Measurements from ENCODE around the gene DICER1. TPM values are rescaled to one million over a fixed set of nuclear protein-coding genes. Genes with fewer than 3 reads are reported as not detected.

Gene DICER1
- total and polyA plus RNA-seq, 2 experiments from 2014 or later = 20.0 to 111 TPM

- DNase-seq (ENCODE audit: low spot score) = no peak
- H3K79me2 ChIP-seq = peaks cover 82% of the 10 kb centered on the region
- H3K27ac ChIP-seq = no peak overlapping the region
- H3K4me3 ChIP-seq = no peak overlapping the region
- H2AFZ ChIP-seq = no peak overlapping the region
- no peaks in the 10 kb centered on the region for H3K9me2 ChIP-seq (replicated peaks; ENCODE audit: insufficient read depth)
- H3K36me3 ChIP-seq (replicated peaks; ENCODE audit: insufficient read depth, low read depth) = no peaks in the 10 kb centered on the region
- H3K4me2 ChIP-seq = no peak overlapping the region
- peaks cover 16% of the 10 kb centered on the region for H3K4me1 ChIP-seq (ENCODE audit: insufficient read depth)
- TF ChIP-seq CTCF (IDR thresholded peaks at IDR 0.05; ENCODE audit: poor library complexity) (no peak), EZH2phosphoT487 (IDR thresholded peaks at IDR 0.05; ENCODE audit: low read depth, severe bottlenecking, unreplicated experiment) (no peak), EZH2 (IDR thresholded peaks at IDR 0.05; ENCODE audit: borderline replicate concordance) (no peak)
- peaks cover 23% of the 10 kb centered on the region for H4K20me1 ChIP-seq (ENCODE audit: insufficient read depth, poor library complexity, severe bottlenecking)
- 96% methylated on average over 2 of the region's 2 CpGs for WGBS (ENCODE audit: low lambda C conversion rate, missing lambda C conversion rate)
- H3K9me3 ChIP-seq (ENCODE audit: low read depth) = no peaks in the 10 kb centered on the region
- no peaks in the 10 kb centered on the region for H3K27me3 ChIP-seq
These were observed 24.0 kb downstream of the DICER1 start for GRCh38 chr14:95133282-95133681.

GRCh38 chr14:95132760-95133159 lies 24.6 kb downstream of the DICER1 start:
- H3K36me3 ChIP-seq (replicated peaks; ENCODE audit: insufficient read depth, low read depth) = no peaks in the 10 kb centered on the region
- no peak for DNase-seq (ENCODE audit: low spot score)
- 86% methylated on average over 5 of the region's 5 CpGs for WGBS (ENCODE audit: low lambda C conversion rate, missing lambda C conversion rate)
- H3K9me3 ChIP-seq (ENCODE audit: low read depth) = no peaks in the 10 kb centered on the region
- H3K9me2 ChIP-seq (replicated peaks; ENCODE audit: insufficient read depth) = no peaks in the 10 kb centered on the region
- H3K27me3 ChIP-seq = no peaks in the 10 kb centered on the region
- peaks cover 11% of the 10 kb centered on the region for H3K4me1 ChIP-seq (ENCODE audit: insufficient read depth)
- H2AFZ ChIP-seq = no peak overlapping the region
- TF ChIP-seq EZH2phosphoT487 (IDR thresholded peaks at IDR 0.05; ENCODE audit: low read depth, severe bottlenecking, unreplicated experiment) (no peak), EZH2 (IDR thresholded peaks at IDR 0.05; ENCODE audit: borderline replicate concordance) (no peak), CTCF (IDR thresholded peaks at IDR 0.05; ENCODE audit: poor library complexity) (no peak)
- H3K4me2 ChIP-seq = no peak overlapping the region
- H3K27ac ChIP-seq = no peak overlapping the region
- H3K79me2 ChIP-seq = peaks cover 76% of the 10 kb centered on the region
- no peak overlapping the region for H3K4me3 ChIP-seq
- H4K20me1 ChIP-seq (ENCODE audit: insufficient read depth, poor library complexity, severe bottlenecking) = peaks cover 18% of the 10 kb centered on the region

GRCh38 chr14:95130549-95130948 lies 26.8 kb downstream of the DICER1 start:
- no peaks in the 10 kb centered on the region for H3K27me3 ChIP-seq
- no peaks in the 10 kb centered on the region for H3K9me3 ChIP-seq (ENCODE audit: low read depth)
- no peaks in the 10 kb centered on the region for H3K9me2 ChIP-seq (replicated peaks; ENCODE audit: insufficient read depth)
- no peak for TF ChIP-seq CTCF (IDR thresholded peaks at IDR 0.05; ENCODE audit: poor library complexity)
- TF ChIP-seq EZH2phosphoT487 (IDR thresholded peaks at IDR 0.05; ENCODE audit: low read depth, severe bottlenecking, unreplicated experiment) = no peak
- no peak for TF ChIP-seq EZH2 (IDR thresholded peaks at IDR 0.05; ENCODE audit: borderline replicate concordance)
- no peaks in the 10 kb centered on the region for H3K36me3 ChIP-seq (replicated peaks; ENCODE audit: insufficient read depth, low read depth)
- peaks cover 9% of the 10 kb centered on the region for H3K4me1 ChIP-seq (ENCODE audit: insufficient read depth)
- H3K4me2 ChIP-seq = no peak overlapping the region
- H2AFZ ChIP-seq = no peak overlapping the region
- no peak for DNase-seq (ENCODE audit: low spot score)
- peaks cover 14% of the 10 kb centered on the region for H4K20me1 ChIP-seq (ENCODE audit: insufficient read depth, poor library complexity, severe bottlenecking)
- WGBS (ENCODE audit: low lambda C conversion rate, missing lambda C conversion rate) = 96% methylated on average over 3 of the region's 3 CpGs
- peaks cover 68% of the 10 kb centered on the region for H3K79me2 ChIP-seq
- H3K27ac ChIP-seq = no peak overlapping the region
- no peak overlapping the region for H3K4me3 ChIP-seq

- 67% methylated on average over 4 of the region's 4 CpGs for WGBS (ENCODE audit: low lambda C conversion rate, missing lambda C conversion rate)
- no peak overlapping the region for H3K4me2 ChIP-seq
- TF ChIP-seq CTCF (IDR thresholded peaks at IDR 0.05; ENCODE audit: poor library complexity) = no peak
- TF ChIP-seq EZH2phosphoT487 (IDR thresholded peaks at IDR 0.05; ENCODE audit: low read depth, severe bottlenecking, unreplicated experiment) = no peak
- TF ChIP-seq EZH2 (IDR thresholded peaks at IDR 0.05; ENCODE audit: borderline replicate concordance) = no peak
- peak overlapping the region; percentile 43 for H3K27ac ChIP-seq
- H3K27me3 ChIP-seq = no peaks in the 10 kb centered on the region
- DNase-seq (ENCODE audit: low spot score) = no peak
- H3K9me3 ChIP-seq (ENCODE audit: low read depth) = no peaks in the 10 kb centered on the region
- H3K36me3 ChIP-seq (replicated peaks; ENCODE audit: insufficient read depth, low read depth) = no peaks in the 10 kb centered on the region
- no peaks in the 10 kb centered on the region for H3K9me2 ChIP-seq (replicated peaks; ENCODE audit: insufficient read depth)
- H3K4me1 ChIP-seq (ENCODE audit: insufficient read depth) = peaks cover 6% of the 10 kb centered on the region
- H3K4me3 ChIP-seq = no peak overlapping the region
- H4K20me1 ChIP-seq (ENCODE audit: insufficient read depth, poor library complexity, severe bottlenecking) = no peaks in the 10 kb centered on the region
- no peak overlapping the region for H2AFZ ChIP-seq
- peaks cover 47% of the 10 kb centered on the region for H3K79me2 ChIP-seq
These were observed 29.2 kb downstream of the DICER1 start for GRCh38 chr14:95128140-95128539.

All from hepatocyte (in vitro differentiated cells).